ENCODE measurements around the gene CPXM2.

The CPXM2 gene

DNA sequence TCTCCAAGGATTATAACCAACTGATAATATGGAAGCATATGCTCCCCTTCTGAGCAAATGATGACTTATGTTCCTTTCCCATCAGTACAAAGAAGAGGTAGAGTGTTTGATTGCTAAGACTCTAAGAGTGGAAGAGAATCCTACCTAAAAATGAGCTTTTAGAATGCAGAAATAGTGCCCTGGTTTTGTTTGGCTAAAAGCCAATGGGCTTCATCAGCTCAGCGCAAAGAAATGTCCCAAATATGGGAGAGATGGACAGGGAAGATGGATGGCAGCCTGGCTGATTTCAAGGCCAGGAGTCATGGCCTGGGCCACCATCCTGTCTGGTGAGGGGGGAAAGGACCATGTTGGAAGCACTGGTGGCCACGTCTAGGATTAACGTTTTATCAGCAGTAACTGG, 165.2 kb downstream of the CPXM2 start:
- DNase-seq = no peak

DNA sequence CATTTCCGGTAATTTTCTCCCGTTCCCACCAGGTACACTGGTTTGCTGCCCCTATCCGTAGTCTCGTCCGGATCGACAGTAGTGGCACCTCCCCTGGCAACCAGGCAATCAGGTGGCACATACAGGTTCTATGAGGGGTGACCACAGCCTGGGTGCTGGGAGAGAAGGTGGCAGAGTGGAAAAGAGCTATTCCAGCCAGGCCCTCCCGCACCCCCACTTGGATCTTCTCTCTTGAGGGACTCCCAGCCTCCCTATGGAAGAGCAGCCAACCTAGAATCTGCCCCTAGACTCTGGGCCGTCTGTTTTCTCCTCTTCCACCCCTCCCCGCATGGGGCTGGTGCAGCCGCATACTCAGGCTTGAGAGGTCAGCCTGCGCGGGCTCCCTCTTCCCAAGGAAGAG, 166.9 kb downstream of the CPXM2 start:
- DNase-seq = no peak

- no peak for DNase-seq
Observed at GRCh38 chr10:123722351-123722750, 169.3 kb downstream of the CPXM2 start.

DNA sequence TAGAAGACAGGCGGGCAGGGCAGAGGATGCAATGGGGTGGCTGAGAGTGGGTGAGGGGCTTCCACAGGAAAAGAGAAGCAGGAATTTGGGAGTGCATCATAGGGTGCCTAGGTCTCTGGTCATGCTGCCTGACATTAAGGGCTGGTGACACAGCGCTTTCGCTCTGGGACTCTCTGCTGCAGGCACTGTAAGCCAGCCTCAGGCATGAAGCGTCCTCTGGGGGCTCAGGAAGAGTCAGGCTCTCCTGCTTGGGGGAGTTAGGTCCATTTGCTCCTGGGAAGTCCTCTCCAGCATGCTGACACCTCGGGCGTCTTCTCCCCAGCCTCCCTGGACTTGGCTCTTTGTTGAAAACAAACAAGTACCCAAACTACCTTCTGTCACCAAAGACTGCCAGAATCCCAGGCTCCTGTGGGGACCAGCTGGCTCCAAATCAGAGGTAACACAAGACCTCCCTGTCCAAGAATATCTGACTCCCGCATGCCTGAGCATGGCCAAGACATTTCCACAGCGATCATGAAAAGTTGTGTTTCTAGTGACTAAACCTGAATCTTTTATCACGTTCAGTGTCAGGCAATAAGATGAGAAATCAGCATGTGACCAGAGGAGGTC, 170.1 kb downstream of the CPXM2 start:
- no peak for DNase-seq

DNA sequence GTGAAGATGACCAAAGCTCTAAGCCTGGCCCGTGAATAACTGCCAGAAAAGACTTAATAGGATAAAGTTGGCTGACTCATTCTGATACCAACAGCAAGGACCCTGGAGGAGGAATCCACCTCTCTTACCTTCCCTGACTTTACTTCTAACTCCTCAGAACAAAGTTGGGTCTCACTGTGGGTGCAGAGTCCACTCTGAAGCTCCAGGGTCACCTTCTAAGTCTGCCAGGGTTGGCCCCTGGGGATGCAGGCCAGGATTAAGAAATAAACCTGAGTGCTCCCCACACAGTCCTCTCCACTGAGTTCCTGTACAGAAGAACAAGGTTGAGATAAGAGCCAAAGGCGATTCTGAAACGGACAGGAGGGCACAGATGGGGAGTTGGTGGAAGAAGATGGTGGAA, 171.1 kb downstream of the CPXM2 start:
- no peak for DNase-seq

- no peak for DNase-seq
Observed at GRCh38 chr10:123718544-123719060, 173.0 kb downstream of the CPXM2 start.

DNA sequence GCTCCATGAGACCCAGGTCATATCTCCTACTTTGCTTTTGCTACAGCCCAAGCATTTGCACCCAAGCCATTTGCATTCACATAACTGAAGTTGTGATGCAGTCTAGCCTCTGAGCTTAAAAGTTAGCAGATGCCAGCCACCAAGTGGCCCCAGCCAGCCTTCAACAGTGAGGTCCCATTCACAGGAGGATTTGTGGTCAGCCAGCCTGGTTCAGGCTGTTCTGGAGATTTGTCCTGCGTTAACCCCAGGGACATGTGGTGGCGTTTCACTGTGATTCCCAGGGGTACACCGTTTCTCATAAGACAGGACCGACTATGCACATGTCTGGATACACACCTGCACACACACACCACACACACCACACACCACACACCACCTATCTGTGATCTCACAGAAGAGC, 174.3 kb downstream of the CPXM2 start:
- DNase-seq = no peak

DNA sequence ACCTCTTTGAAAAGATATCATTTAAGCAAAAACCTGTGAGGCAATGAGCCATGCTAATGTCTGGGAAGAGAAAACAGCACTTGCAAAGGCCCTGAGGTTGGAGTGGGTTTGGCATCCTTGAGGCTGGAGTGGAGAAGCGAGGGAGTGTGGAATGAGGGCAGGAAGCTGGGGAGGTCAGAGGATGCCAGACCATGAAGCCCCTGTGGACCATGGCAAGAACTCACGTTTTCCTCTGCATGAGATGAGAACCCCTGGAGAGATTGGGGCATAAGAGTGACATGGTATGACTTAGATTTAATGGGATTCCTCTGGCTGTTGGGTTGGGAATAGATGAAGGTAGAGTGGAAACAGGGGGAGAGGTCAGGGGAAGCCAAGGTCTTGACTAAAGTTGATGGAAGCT, 176.1 kb downstream of the CPXM2 start:
- DNase-seq = no peak

GRCh38 chr10:123706236-123706635, 185.4 kb downstream of the CPXM2 start:
- no peak for DNase-seq

DNA sequence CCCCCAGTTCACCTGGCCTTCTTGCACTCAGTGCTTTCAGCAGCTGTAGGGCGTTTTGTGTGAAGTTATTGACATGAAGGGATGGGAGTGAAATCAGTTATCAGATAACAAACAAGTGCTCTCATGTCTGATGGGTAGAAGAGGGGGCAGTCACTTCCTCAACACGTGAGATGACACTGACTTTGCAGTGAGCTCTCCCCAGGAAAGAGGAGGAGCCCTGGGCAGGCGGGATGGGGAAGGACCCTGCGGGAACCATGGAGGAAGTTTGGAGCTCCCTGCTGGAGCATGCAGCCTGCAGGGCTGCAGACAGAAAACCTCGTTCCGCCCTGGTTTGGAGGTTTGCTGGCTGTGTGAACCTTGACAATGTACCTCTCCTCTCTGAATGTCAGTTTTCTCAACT, 186.8 kb downstream of the CPXM2 start:
- DNase-seq = no peak

- no peak for DNase-seq
Observed at GRCh38 chr10:123704076-123704475, 187.5 kb downstream of the CPXM2 start.

DNA sequence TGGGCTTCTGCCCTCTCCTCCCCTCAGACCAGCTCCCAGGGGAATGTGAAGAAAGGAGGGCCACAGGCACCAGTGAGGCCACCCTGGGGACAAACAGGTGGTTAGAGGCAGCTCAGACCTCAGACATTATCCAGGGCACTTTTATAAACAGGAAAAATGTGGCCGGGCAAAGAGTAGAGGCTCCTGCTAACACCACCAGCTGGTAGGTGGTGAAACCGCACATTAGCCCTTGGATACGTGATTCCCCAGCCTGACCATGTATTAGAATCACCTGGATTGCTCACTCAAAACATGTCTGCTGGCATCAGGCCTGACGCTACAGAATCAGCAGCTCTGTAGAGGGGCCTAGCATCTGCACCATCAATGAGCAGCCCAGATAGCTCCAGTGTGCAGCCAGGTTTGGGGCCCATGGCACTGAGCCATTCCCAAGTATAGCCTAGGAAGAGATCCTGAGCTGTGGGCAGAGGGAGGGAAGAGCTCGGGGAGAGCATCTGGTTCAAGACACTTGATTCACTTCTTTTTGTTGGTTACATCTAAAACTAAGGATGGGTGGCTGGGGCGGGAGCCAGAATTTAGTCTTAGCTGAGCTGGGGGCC, 188.3 kb downstream of the CPXM2 start:
- no peak for DNase-seq
